ENCODE measurements around the gene IL9.
A peak's percentile ranks its signal among the peaks of the same experiment; 100 is the strongest.

IL9 gene

GRCh38 chr5:135874461-135874860 lies 21.2 kb downstream of the IL9 start:
- no peak overlapping the region for H2BK120ac ChIP-seq (ENCODE audit: low read depth, low read length)
- no peak overlapping the region for H4K8ac ChIP-seq (ENCODE audit: low read depth, low read length)
- peaks cover 8% of the 10 kb centered on the region for H3K4me1 ChIP-seq (ENCODE audit: control insufficient read depth, low read depth, low read length)
- H2BK15ac ChIP-seq (replicated peaks; ENCODE audit: low read depth) = no peak overlapping the region
- no peaks in the 10 kb centered on the region for H3K79me2 ChIP-seq (ENCODE audit: control insufficient read depth, insufficient read depth, low read length)
- H3K27me3 ChIP-seq (ENCODE audit: insufficient read depth, low read length, poor library complexity) = no peaks in the 10 kb centered on the region
- no peak overlapping the region for H3K18ac ChIP-seq (ENCODE audit: low read length)
- H3K4me3 ChIP-seq (ENCODE audit: low read length) = no peak overlapping the region
- H3K9ac ChIP-seq (ENCODE audit: low read length) = no peak overlapping the region
- WGBS (ENCODE audit: extremely low coverage, insufficient coverage, low lambda C conversion rate) = no CpG with 5 or more reads among the region's 3 CpGs
- no peak overlapping the region for H3K4ac ChIP-seq (ENCODE audit: low read depth, low read length)
- no peak for DNase-seq
- H2BK5ac ChIP-seq (ENCODE audit: low read length) = no peak overlapping the region
- H3K56ac ChIP-seq (ENCODE audit: low read length) = peak overlapping the region; percentile 10
- no peak overlapping the region for H4K5ac ChIP-seq (ENCODE audit: low read length)
- H3K79me1 ChIP-seq (ENCODE audit: low read length) = no peaks in the 10 kb centered on the region
- H3K27ac ChIP-seq (ENCODE audit: low read depth, low read length) = no peak overlapping the region
- H3K36me3 ChIP-seq (ENCODE audit: control insufficient read depth, insufficient read depth, low read length) = no peaks in the 10 kb centered on the region
- no peak overlapping the region for H3K4me2 ChIP-seq (ENCODE audit: low read length)
- H2AK5ac ChIP-seq (ENCODE audit: low read length) = no peak overlapping the region
- H3K23ac ChIP-seq (ENCODE audit: low read length) = no peak overlapping the region

- Histone ChIP-seq H3K56ac (ENCODE audit: low read length) (no peak overlapping the region), H3K27ac (ENCODE audit: low read depth, low read length) (no peak overlapping the region), H3K79me2 (ENCODE audit: control insufficient read depth, insufficient read depth, low read length) (no peaks in the 10 kb centered on the region), H2BK120ac (ENCODE audit: low read depth, low read length) (no peak overlapping the region), H3K4ac (ENCODE audit: low read depth, low read length) (no peak overlapping the region), H3K9ac (ENCODE audit: low read length) (no peak overlapping the region), H2BK15ac (replicated peaks; ENCODE audit: low read depth) (no peak overlapping the region), H3K4me1 (ENCODE audit: control insufficient read depth, low read depth, low read length) (peaks cover 8% of the 10 kb centered on the region), H4K5ac (ENCODE audit: low read length) (no peak overlapping the region), H2BK5ac (ENCODE audit: low read length) (no peak overlapping the region), H3K36me3 (ENCODE audit: control insufficient read depth, insufficient read depth, low read length) (no peaks in the 10 kb centered on the region), H2AK5ac (ENCODE audit: low read length) (no peak overlapping the region), H3K4me3 (ENCODE audit: low read length) (no peak overlapping the region), H3K23ac (ENCODE audit: low read length) (no peak overlapping the region), H3K27me3 (ENCODE audit: insufficient read depth, low read length, poor library complexity) (no peaks in the 10 kb centered on the region), H3K79me1 (ENCODE audit: low read length) (no peaks in the 10 kb centered on the region), H3K18ac (ENCODE audit: low read length) (no peak overlapping the region), H4K8ac (ENCODE audit: low read depth, low read length) (no peak overlapping the region), H3K4me2 (ENCODE audit: low read length) (no peak overlapping the region)
- peak; percentile 23 for DNase-seq
- WGBS (ENCODE audit: extremely low coverage, insufficient coverage, low lambda C conversion rate) = no CpG with 5 or more reads among the region's 5 CpGs
Measured at GRCh38 chr5:135873831-135874230, 21.8 kb downstream of the IL9 start.

GRCh38 chr5:135871268-135871915 lies 24.2 kb downstream of the IL9 start:
- Histone ChIP-seq H3K23ac (ENCODE audit: low read length) (no peak overlapping the region), H3K79me2 (ENCODE audit: control insufficient read depth, insufficient read depth, low read length) (no peaks in the 10 kb centered on the region), H3K4ac (ENCODE audit: low read depth, low read length) (no peak overlapping the region), H3K27ac (ENCODE audit: low read depth, low read length) (no peak overlapping the region), H3K56ac (ENCODE audit: low read length) (no peak overlapping the region), H3K4me2 (ENCODE audit: low read length) (no peak overlapping the region), H3K79me1 (ENCODE audit: low read length) (no peaks in the 10 kb centered on the region), H2BK15ac (replicated peaks; ENCODE audit: low read depth) (no peak overlapping the region), H2BK120ac (ENCODE audit: low read depth, low read length) (no peak overlapping the region), H4K8ac (ENCODE audit: low read depth, low read length) (no peak overlapping the region), H3K4me1 (ENCODE audit: control insufficient read depth, low read depth, low read length) (no peaks in the 10 kb centered on the region), H2AK5ac (ENCODE audit: low read length) (no peak overlapping the region), H3K18ac (ENCODE audit: low read length) (no peak overlapping the region), H3K27me3 (ENCODE audit: insufficient read depth, low read length, poor library complexity) (no peaks in the 10 kb centered on the region), H3K4me3 (ENCODE audit: low read length) (no peak overlapping the region), H3K36me3 (ENCODE audit: control insufficient read depth, insufficient read depth, low read length) (no peaks in the 10 kb centered on the region), H3K9ac (ENCODE audit: low read length) (no peak overlapping the region), H4K5ac (ENCODE audit: low read length) (no peak overlapping the region), H2BK5ac (ENCODE audit: low read length) (no peak overlapping the region)
- WGBS (ENCODE audit: extremely low coverage, insufficient coverage, low lambda C conversion rate) = no CpG with 5 or more reads among the region's 11 CpGs
- DNase-seq = no peak

GRCh38 chr5:135869935-135870334 lies 25.7 kb downstream of the IL9 start:
- Histone ChIP-seq H3K4ac (ENCODE audit: low read depth, low read length) (no peak overlapping the region), H3K18ac (ENCODE audit: low read length) (no peak overlapping the region), H2BK15ac (replicated peaks; ENCODE audit: low read depth) (no peak overlapping the region), H3K79me1 (ENCODE audit: low read length) (no peaks in the 10 kb centered on the region), H3K79me2 (ENCODE audit: control insufficient read depth, insufficient read depth, low read length) (no peaks in the 10 kb centered on the region), H3K23ac (ENCODE audit: low read length) (no peak overlapping the region), H3K4me3 (ENCODE audit: low read length) (no peak overlapping the region), H3K36me3 (ENCODE audit: control insufficient read depth, insufficient read depth, low read length) (no peaks in the 10 kb centered on the region), H2BK5ac (ENCODE audit: low read length) (no peak overlapping the region), H2BK120ac (ENCODE audit: low read depth, low read length) (no peak overlapping the region), H3K56ac (ENCODE audit: low read length) (no peak overlapping the region), H3K9ac (ENCODE audit: low read length) (no peak overlapping the region), H3K27ac (ENCODE audit: low read depth, low read length) (no peak overlapping the region), H4K8ac (ENCODE audit: low read depth, low read length) (no peak overlapping the region), H3K4me2 (ENCODE audit: low read length) (no peak overlapping the region), H3K4me1 (ENCODE audit: control insufficient read depth, low read depth, low read length) (no peaks in the 10 kb centered on the region), H3K27me3 (ENCODE audit: insufficient read depth, low read length, poor library complexity) (no peaks in the 10 kb centered on the region), H4K5ac (ENCODE audit: low read length) (no peak overlapping the region), H2AK5ac (ENCODE audit: low read length) (no peak overlapping the region)
- DNase-seq = no peak
- WGBS (ENCODE audit: extremely low coverage, insufficient coverage, low lambda C conversion rate) = no CpG with 5 or more reads among the region's 3 CpGs

GRCh38 chr5:135869276-135869675 lies 26.4 kb downstream of the IL9 start:
- Histone ChIP-seq H2AK5ac (ENCODE audit: low read length) (no peak overlapping the region), H3K4ac (ENCODE audit: low read depth, low read length) (no peak overlapping the region), H3K27me3 (ENCODE audit: insufficient read depth, low read length, poor library complexity) (no peaks in the 10 kb centered on the region), H3K56ac (ENCODE audit: low read length) (no peak overlapping the region), H4K5ac (ENCODE audit: low read length) (no peak overlapping the region), H3K23ac (ENCODE audit: low read length) (no peak overlapping the region), H3K4me2 (ENCODE audit: low read length) (no peak overlapping the region), H3K36me3 (ENCODE audit: control insufficient read depth, insufficient read depth, low read length) (no peaks in the 10 kb centered on the region), H3K79me1 (ENCODE audit: low read length) (no peaks in the 10 kb centered on the region), H2BK120ac (ENCODE audit: low read depth, low read length) (no peak overlapping the region), H2BK5ac (ENCODE audit: low read length) (no peak overlapping the region), H3K18ac (ENCODE audit: low read length) (no peak overlapping the region), H3K79me2 (ENCODE audit: control insufficient read depth, insufficient read depth, low read length) (no peaks in the 10 kb centered on the region), H2BK15ac (replicated peaks; ENCODE audit: low read depth) (no peak overlapping the region), H4K8ac (ENCODE audit: low read depth, low read length) (no peak overlapping the region), H3K4me1 (ENCODE audit: control insufficient read depth, low read depth, low read length) (no peaks in the 10 kb centered on the region), H3K9ac (ENCODE audit: low read length) (no peak overlapping the region), H3K4me3 (ENCODE audit: low read length) (no peak overlapping the region), H3K27ac (ENCODE audit: low read depth, low read length) (no peak overlapping the region)
- DNase-seq = no peak
- no CpG with 5 or more reads among the region's 2 CpGs for WGBS (ENCODE audit: extremely low coverage, insufficient coverage, low lambda C conversion rate)

GRCh38 chr5:135868681-135869080 lies 27.0 kb downstream of the IL9 start:
- Histone ChIP-seq H3K18ac (ENCODE audit: low read length) (no peak overlapping the region), H2BK120ac (ENCODE audit: low read depth, low read length) (no peak overlapping the region), H3K27me3 (ENCODE audit: insufficient read depth, low read length, poor library complexity) (no peaks in the 10 kb centered on the region), H3K79me2 (ENCODE audit: control insufficient read depth, insufficient read depth, low read length) (no peaks in the 10 kb centered on the region), H3K4ac (ENCODE audit: low read depth, low read length) (no peak overlapping the region), H3K79me1 (ENCODE audit: low read length) (no peaks in the 10 kb centered on the region), H3K23ac (ENCODE audit: low read length) (no peak overlapping the region), H3K4me2 (ENCODE audit: low read length) (no peak overlapping the region), H3K9ac (ENCODE audit: low read length) (no peak overlapping the region), H3K36me3 (ENCODE audit: control insufficient read depth, insufficient read depth, low read length) (no peaks in the 10 kb centered on the region), H2BK15ac (replicated peaks; ENCODE audit: low read depth) (no peak overlapping the region), H2AK5ac (ENCODE audit: low read length) (no peak overlapping the region), H4K8ac (ENCODE audit: low read depth, low read length) (no peak overlapping the region), H3K4me1 (ENCODE audit: control insufficient read depth, low read depth, low read length) (no peaks in the 10 kb centered on the region), H2BK5ac (ENCODE audit: low read length) (no peak overlapping the region), H3K27ac (ENCODE audit: low read depth, low read length) (no peak overlapping the region), H4K5ac (ENCODE audit: low read length) (peak overlapping the region; percentile 40), H3K56ac (ENCODE audit: low read length) (no peak overlapping the region), H3K4me3 (ENCODE audit: low read length) (no peak overlapping the region)
- no CpG with 5 or more reads among the region's 2 CpGs for WGBS (ENCODE audit: extremely low coverage, insufficient coverage, low lambda C conversion rate)
- no peak for DNase-seq
